GM19240 (cell line): ENCODE data around the gene TASOR2.

ENCODE experiments used
- DNase-seq: peaks from one replicate; pipeline ENCODE4 v3.0.0; 2011; ENCODE audit warnings: low spot score; ENCODE audit not compliant: insufficient read length

The TASOR2 gene

GRCh38 chr10:5656737-5657579, 27.7 kb upstream of the TASOR2 start:
- DNase-seq: no peak

GRCh38 chr10:5658871-5659618, 25.6 kb upstream of the TASOR2 start:
- DNase-seq: no peak

DNA sequence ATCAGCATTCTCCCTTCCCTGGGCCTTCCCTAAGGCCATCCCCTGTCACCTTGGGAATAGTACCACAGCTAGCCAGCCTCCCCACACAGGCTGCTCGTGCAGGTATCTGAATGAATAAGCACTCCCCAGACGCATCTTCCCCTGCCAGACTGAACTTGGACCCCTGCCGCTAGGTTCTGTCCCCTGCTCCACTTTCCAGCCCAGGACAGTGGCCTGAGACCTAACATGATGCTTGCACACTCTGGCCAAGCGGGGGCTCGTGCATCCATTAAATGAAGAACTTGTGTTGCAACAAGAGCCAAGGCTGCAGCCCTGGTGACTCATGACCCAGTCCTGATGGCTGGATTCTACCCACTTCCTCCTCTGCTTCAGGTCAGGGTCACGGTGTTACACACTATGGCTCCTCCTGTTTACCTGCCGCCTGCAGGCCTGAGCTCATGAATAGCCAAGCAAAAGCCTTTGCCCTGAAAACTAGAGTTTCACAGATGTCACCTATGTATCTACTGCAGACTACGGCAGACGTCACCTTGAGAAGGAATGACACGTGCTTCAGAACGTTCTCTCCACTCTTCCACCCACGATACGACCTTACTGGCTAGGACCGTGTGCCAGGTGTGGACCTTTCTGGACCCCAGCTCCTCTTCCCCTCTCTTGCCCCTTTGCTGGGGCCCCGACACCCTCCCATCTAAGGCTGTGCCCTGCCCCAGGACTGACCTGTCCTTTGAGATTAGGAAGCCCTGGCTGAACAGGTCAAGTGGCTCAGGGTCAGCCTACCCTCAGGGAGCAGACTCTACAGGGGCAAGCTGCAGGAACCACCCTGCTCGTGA, 24.7 kb upstream of the TASOR2 start:
- no peak for DNase-seq

DNA sequence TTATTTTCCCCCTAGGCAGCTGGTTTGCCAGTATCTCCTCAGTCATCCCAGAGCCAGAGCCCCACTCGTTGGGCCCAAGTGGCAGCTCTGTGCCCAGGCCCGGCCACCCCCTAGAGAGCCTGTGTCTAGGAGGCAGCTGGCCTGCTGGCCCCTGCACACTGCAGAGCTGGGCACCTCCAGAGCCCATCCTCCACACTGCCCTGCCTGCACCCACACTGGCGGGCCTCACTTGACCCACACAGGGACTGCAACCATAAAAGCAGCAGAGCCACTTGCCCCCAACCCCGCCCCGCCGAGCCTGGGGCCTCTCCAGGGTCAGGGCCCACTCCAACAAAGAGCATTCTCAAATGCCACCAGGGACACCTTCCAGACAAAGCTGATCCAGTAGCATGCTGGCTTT, 23.6 kb upstream of the TASOR2 start:
- no peak for DNase-seq

GRCh38 chr10:5662708-5663579, 21.7 kb upstream of the TASOR2 start:
- no peak for DNase-seq

DNA sequence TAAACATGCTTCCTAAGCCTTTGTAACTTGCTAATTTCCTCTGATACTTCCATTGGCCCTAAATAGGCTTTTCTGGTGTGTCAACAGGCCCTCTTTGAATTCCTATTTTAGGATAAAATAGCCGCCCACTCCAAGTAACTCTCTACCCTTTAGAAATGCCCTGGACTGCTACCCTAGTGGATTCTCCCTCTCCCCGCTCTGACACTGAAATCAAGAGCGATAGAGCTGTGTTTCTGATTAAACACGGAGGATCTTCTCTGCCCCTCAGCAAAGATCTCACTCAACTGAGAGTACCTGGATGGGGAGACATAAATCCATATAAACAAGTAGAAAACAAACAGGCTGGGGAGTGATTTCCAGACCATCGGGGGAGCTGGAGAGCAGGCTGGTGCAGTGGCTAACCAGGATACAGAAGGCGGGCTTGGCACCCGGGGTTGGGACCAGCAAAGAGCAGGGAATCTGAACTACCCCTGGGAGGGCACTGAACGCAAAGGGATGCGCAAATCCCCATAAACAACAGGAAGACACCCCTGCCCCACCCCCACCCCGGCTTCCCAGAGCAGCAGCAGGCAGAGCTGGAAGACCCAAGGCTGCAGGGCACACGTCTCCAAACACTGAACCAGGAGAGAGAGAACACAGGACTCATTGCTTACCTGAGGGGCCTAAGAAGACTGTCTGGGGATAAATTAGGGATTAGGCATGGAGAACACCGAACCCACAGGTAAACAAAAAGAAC, 20.8 kb upstream of the TASOR2 start:
- no peak for DNase-seq

- DNase-seq: no peak
Observed at GRCh38 chr10:5665373-5666007, 19.1 kb upstream of the TASOR2 start.

DNA sequence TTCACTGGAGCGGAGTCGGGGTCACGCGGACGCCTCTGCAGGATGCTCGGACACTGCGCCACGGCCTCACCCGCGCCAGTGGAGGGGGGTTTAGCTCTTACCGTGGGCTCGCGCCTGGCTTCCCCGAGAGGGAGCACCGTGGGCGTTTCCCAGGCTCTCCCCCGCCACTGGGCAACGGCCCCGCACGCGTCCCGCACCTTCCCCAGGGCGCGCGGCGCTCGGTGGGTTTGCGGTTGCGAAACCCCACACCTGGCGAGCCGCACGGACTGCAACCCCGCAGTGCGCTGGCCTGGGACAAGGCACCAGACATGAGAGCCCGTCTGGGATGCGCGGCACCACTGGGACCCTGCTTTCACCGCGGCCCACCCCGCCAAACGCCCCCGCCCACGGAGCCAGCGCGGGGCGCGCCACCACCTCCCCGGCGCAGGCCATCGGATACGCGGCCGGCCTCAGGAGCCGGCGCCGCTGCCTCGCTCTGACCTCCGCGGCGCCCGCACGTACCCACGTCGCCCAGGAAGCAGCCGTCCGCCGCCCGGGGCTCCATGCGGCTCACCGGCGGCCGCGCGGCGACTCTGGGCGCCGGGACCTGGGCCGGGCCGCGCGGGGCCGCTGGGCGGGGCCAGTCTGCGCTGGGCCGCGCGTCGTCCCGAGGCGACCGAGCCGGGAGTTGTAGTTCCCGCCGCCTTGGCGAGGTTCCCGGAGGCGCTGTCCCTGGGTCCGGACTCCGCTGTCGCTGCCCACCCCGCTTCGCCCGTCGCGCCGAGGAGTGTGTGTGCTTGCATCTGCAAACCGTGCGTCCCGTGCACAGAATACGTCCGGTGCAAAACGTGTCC, 18.4 kb upstream of the TASOR2 start, which contains the start of gene ASB13:
ASB13 (minus strand) TSS at position 588 of the 833 bp plus-strand sequence; CDS start at position 544, 44 bp downstream.
- DNase-seq: no peak

DNA sequence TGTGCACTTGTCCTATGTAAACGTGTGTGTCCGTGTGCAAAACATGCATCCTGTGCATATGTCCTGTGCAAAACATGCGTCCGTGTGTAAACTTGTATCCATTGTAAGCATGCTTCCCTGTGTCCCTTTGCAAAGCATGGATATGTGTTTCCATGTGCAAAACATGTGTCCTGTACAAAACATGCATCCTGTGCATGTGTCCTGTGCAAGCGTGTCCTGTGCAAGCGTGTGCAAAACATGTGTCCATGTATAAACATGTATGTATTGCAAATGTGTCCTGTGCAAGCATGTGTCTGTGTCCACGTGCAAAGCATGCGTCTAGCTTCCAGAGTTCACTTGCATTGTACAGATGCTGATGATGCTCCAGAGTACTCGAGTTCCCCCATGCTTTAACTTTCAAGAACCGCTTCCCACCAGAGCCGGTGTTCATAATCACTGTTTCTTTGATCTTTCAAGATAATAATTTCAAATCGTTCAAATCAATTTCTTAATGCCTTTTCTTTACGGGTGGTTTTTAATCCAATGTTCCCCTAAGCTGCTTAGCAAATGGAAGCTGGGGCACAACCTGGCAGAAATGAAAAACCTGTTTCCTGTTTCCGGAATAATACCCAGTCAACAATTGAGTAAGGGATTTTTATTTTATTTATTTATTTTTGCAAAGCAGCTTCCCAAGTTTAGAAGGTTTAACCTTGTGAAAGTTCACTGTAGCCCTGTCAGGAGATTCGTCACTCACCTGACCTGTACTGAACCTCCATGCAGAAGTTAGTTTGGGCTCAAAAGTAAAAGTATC, 17.6 kb upstream of the TASOR2 start:
- DNase-seq: no peak

DNA sequence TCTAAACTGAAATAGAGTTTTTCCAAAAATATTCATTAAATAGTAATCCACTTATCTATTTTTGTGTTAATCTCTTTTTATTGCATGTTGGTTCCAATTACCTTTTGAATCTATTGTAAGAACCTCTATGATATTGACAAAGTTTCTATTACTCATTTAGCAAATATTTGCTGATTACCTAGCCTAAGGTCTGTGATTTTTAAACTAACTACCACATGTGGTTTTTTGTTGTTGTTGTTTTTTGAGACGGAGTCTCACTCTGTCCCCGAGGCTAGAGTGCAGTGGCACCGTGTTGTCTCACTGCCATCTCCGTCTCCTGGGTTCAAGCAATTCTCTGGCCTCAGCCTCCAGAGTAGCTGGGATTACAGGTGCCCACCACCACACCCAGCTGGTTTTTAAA, 16.2 kb upstream of the TASOR2 start:
- DNase-seq: no peak

DNA sequence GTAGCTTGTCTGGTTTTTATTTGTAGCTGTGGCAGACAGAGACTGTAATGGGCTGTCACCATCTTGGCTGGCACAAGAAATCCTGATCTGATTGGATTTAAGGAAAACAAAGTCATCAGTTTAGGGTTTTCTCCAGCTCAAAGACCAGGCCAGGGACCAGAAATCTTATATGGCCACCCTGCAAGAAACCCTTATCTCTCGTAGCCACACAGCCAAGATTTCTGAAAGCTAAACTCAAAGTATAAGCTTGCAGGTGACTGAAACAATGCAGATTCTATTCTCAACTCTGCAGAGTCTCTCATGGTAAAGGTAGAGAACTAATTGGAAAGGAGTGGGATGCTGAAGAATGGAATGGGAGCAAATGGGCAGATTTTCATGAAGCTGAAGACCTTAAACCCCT, 15.0 kb upstream of the TASOR2 start:
- DNase-seq: no peak

DNA sequence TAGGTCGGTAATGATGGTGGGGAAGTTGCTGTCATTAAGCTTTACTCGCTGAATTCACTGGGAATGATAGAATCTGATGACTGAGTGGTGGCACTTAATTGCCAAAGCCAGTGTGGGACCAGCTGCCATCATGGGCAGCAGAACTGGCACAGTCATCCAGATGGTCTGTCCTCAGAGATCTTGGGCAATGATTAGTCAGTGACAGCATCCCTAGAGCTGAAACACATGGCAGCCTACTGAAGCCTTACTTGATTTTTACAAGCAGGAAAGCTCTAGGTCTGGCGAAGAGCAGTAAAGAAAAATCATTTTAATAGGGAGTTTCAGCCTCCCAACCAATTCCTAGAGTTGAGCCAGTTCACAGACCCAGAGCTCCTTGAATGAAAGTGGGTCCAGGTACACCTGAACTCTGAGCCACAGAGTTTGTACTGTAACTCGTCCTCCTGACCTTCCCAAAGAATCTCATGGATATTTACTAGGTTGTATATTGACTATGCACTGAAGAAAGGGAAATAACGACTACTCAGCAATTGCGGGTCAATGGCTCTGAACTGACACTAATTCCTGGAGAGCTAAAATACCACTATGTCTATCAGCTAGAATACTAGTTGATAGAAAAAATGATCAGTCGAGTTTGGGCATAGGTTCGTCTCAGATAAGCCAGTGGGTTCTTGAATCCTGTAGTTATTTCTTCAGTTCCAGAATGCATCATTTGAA, 13.8 kb upstream of the TASOR2 start:
- DNase-seq: no peak

GRCh38 chr10:5678397-5679036, 6.1 kb upstream of the TASOR2 start:
- no peak for DNase-seq

- DNase-seq: no peak
Observed at GRCh38 chr10:5679037-5679435, 5.6 kb upstream of the TASOR2 start.

GRCh38 chr10:5679606-5680005, 5.0 kb upstream of the TASOR2 start:
- no peak for DNase-seq

DNA sequence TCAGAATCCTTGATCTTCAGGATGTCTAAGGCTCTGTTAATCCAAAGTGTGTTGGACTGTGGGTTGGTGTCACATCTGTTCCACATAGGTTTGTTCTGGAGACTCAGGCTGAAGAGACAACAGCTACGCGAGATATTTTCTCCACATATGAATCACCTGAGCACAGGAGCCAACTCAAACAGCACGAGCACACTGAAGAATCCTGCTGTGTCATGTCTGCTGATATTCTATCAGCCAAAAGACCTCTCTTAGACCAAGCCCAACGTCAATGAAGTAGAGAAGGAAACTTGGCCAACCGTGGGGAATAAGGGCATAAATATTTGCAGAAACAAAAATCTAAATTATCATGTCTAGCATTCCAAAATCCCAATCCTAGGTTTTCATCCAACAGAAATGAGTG, 2.7 kb upstream of the TASOR2 start:
- DNase-seq: no peak

DNA sequence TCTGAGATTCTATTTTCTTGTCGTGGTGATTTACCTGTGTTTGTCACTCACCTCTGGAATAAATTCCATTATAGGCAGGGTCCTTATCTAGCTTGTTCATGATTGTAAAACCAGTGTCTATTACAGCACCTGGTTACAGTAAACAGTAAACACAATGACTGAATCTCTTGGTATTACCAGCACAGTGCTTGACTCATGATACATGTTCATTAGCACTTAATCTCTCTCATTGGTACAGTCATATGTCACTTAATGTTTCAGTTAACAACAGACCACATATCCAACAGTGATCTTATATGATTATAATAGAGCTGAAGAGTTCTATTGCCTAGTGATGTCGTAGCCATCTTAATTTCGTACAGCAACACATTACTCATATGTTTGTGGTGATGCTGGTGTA, 1.6 kb upstream of the TASOR2 start:
- DNase-seq: no peak
